ENCODE data around the gene SCNN1B.

DNA sequence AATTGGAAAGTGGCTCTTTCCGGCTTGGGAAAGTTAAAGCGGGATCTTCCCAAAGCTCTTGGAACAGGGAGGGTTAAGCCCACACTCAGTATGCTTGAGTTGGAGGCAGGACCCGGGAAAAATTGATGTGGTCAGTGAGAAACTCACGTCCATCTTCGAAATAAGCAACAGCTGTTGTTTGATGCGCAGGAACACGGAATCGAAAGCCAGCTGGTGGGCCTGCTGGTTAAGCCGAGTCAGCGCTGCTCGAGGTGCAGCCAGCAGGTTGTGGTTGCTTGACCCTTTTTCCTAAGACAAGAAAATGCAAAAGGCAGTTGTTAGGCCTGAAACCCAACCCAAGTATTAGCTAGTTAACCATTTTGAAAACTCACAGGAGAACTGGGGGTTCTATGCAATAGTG, 101.4 kb downstream of the SCNN1B start:
- TF ChIP-seq KLF16 (CRISPR knock-in tag; IDR thresholded peaks at IDR 0.05) (no peak), SP2 (CRISPR knock-in tag; IDR thresholded peaks at IDR 0.05) (no peak), HDAC2 (CRISPR knock-in tag; IDR thresholded peaks at IDR 0.05) (no peak), ZNF547 (CRISPR knock-in tag; IDR thresholded peaks at IDR 0.05) (no peak), NFIC (IDR thresholded peaks at IDR 0.05; ENCODE audit: low read length) (no peak), SMARCC2 (IDR thresholded peaks at IDR 0.05) (no peak), EHMT2 (IDR thresholded peaks at IDR 0.05; ENCODE audit: borderline replicate concordance, low read depth, low read length) (no peak), GLI4 (CRISPR knock-in tag; IDR thresholded peaks at IDR 0.05; ENCODE audit: borderline replicate concordance) (no peak), TSC22D2 (CRISPR knock-in tag; IDR thresholded peaks at IDR 0.05; ENCODE audit: borderline replicate concordance) (no peak), MYC (CRISPR knock-in tag; IDR thresholded peaks at IDR 0.05; ENCODE audit: borderline replicate concordance) (no peak), ZNF644 (CRISPR knock-in tag; IDR thresholded peaks at IDR 0.05; ENCODE audit: low read depth) (no peak)
- TF ChIP-seq, protein P1, sequence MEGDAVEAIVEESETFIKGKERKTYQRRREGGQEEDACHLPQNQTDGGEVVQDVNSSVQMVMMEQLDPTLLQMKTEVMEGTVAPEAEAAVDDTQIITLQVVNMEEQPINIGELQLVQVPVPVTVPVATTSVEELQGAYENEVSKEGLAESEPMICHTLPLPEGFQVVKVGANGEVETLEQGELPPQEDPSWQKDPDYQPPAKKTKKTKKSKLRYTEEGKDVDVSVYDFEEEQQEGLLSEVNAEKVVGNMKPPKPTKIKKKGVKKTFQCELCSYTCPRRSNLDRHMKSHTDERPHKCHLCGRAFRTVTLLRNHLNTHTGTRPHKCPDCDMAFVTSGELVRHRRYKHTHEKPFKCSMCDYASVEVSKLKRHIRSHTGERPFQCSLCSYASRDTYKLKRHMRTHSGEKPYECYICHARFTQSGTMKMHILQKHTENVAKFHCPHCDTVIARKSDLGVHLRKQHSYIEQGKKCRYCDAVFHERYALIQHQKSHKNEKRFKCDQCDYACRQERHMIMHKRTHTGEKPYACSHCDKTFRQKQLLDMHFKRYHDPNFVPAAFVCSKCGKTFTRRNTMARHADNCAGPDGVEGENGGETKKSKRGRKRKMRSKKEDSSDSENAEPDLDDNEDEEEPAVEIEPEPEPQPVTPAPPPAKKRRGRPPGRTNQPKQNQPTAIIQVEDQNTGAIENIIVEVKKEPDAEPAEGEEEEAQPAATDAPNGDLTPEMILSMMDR (CRISPR knock-in tag; IDR thresholded peaks at IDR 0.05): no peak
- TF ChIP-seq, protein P2, sequence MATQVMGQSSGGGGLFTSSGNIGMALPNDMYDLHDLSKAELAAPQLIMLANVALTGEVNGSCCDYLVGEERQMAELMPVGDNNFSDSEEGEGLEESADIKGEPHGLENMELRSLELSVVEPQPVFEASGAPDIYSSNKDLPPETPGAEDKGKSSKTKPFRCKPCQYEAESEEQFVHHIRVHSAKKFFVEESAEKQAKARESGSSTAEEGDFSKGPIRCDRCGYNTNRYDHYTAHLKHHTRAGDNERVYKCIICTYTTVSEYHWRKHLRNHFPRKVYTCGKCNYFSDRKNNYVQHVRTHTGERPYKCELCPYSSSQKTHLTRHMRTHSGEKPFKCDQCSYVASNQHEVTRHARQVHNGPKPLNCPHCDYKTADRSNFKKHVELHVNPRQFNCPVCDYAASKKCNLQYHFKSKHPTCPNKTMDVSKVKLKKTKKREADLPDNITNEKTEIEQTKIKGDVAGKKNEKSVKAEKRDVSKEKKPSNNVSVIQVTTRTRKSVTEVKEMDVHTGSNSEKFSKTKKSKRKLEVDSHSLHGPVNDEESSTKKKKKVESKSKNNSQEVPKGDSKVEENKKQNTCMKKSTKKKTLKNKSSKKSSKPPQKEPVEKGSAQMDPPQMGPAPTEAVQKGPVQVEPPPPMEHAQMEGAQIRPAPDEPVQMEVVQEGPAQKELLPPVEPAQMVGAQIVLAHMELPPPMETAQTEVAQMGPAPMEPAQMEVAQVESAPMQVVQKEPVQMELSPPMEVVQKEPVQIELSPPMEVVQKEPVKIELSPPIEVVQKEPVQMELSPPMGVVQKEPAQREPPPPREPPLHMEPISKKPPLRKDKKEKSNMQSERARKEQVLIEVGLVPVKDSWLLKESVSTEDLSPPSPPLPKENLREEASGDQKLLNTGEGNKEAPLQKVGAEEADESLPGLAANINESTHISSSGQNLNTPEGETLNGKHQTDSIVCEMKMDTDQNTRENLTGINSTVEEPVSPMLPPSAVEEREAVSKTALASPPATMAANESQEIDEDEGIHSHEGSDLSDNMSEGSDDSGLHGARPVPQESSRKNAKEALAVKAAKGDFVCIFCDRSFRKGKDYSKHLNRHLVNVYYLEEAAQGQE (IDR thresholded peaks at IDR 0.05; ENCODE audit: borderline replicate concordance in 1 of 2, low read depth in 1 of 2, low read length in 2 of 2): no peak
- TF ChIP-seq, protein P3, sequence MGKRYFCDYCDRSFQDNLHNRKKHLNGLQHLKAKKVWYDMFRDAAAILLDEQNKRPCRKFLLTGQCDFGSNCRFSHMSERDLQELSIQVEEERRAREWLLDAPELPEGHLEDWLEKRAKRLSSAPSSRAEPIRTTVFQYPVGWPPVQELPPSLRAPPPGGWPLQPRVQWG (CRISPR knock-in tag; IDR thresholded peaks at IDR 0.05; ENCODE audit: borderline replicate concordance, low read depth): no peak

Measured in HepG2 (cell line).